Globus pallidus (tissue), 1 donor: ENCODE measurements around the gene PAQR7.

ENCODE experiments used
- DNase-seq: peaks from one replicate; pipeline ENCODE4 v3.0.0-alpha.2; 2015; ENCODE audit warnings: low spot score

Gene PAQR7

GRCh38 chr1:25815208-25816111, 60.0 kb downstream of the PAQR7 start:
- DNase-seq, result no peak

- no peak for DNase-seq
Observed at GRCh38 chr1:25814549-25815087, 60.9 kb downstream of the PAQR7 start.

GRCh38 chr1:25813734-25814471, 61.6 kb downstream of the PAQR7 start:
- no peak for DNase-seq

GRCh38 chr1:25813071-25813733, 62.3 kb downstream of the PAQR7 start:
- DNase-seq, result no peak
